Gastroesophageal sphincter (tissue), 3 donors: ENCODE measurements around the gene LEKR1.

Experiments
- CTCF ChIP-seq, 4 experiments: fragments of 200-600 bp in 2 of 4; fragments of 450-650 bp in 2 of 4; sonication (generic) in 1 of 4; IDR thresholded peaks; one replicate each; pipeline ENCODE4 v1.5.1; 2017 to 2019; ENCODE audit warnings: antibody characterized with exemption in 4 of 4, mild to moderate bottlenecking in 2 of 4, moderate library complexity in 2 of 4
- EP300 ChIP-seq: sonication (generic); formaldehyde crosslinking; IDR thresholded peaks from one replicate; pipeline ENCODE4 v1.6.1; 2017; ENCODE audit warnings: antibody characterized with exemption, mild to moderate bottlenecking
- POLR2A ChIP-seq, 2 donors: fragments of 450-650 bp; IDR thresholded peaks; one replicate each; pipeline ENCODE4 v1.6.1; 2017; ENCODE audit warnings: antibody characterized with exemption in 2 of 2, mild to moderate bottlenecking in 2 of 2, moderate library complexity in 1 of 2
- POLR2AphosphoS5 ChIP-seq: sonication (generic); formaldehyde crosslinking; IDR thresholded peaks from one replicate; pipeline ENCODE4 v1.6.1; 2017; ENCODE audit warnings: antibody characterized with exemption

DNA sequence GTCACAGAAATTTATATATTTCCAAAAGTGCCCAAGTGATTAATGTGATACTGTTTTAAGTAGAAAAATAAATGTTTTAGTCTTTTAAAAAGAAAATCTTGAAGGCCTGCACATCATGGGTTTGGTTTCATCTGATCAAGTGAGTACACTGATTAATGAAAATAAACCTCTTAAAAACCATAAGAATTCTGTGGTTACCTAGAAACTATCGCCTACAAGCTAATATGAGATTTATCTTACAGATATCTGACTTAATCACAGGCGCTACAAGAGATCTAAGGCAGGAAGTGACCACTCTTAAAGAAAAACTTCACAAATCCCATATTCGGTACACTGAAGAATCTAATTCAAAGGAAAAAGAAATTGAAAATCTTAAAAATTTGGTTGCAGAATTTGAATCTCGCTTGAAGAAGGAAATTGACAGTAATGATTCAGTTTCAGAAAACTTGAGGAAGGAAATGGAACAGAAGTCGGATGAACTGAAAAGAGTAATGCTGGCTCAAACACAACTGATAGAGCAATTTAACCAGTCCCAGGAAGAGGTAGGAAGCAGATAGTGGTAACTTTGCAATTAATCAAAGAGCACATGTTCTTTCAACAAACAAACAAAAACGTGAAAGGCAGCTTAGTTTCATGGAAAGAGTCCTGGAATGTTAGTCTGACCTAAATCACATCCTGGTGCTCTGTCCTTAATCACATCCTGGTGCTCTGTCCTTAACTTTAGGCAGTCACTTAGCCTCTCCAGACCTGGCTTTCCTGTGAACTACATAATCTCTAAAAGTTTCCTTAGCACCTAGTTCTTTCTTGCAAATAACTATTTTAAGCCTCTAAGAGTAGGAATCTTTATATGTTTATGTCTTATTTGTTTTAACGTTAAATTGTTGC is 201.9 kb downstream of the LEKR1 start:
- TF ChIP-seq POLR2A (IDR thresholded peaks at IDR 0.05): no peak
- TF ChIP-seq CTCF (IDR thresholded peaks at IDR 0.05): no peak
- no peak for TF ChIP-seq EP300
- no peak for TF ChIP-seq POLR2AphosphoS5
